Muscle of arm (tissue), 12 donors: Measurements from ENCODE around the gene SLC25A29. TPM values are rescaled to one million over a fixed set of nuclear protein-coding genes. Genes with fewer than 3 reads are reported as not detected.
"Not testable (repeated sequence)": the region's sequence is repeated elsewhere in the genome, so short reads cannot be mapped to it uniquely, and the experiment has no call there.

Experiments used
- DNase-seq: peaks from one replicate; pipeline ENCODE4 v3.0.0-alpha.2; 2013
- polyA plus RNA-seq, 12 donors: library from polyadenylated mRNA; unstranded; fragments of 120-200 nt; gene quantifications; one replicate each; pipeline ENCODE4 v1.2.1, GENCODE V29; 2013; ENCODE audit not compliant: insufficient read length in 12 of 12

The SLC25A29 gene
- polyA plus RNA-seq, 12 donors, result 14.3 to 60.5 (median 27.5) TPM; not detected in 1

- DNase-seq, result no peak
These were observed 7.4 kb upstream of the SLC25A29 start for GRCh38 chr14:100313464-100314230.

GRCh38 chr14:100312877-100313400 is 6.7 kb upstream of the SLC25A29 start:
- DNase-seq, result no peak

GRCh38 chr14:100312110-100312876 is 6.0 kb upstream of the SLC25A29 start:
- DNase-seq, result not testable (repeated sequence)

- no peak for DNase-seq
These were observed 2.9 kb upstream of the SLC25A29 start for GRCh38 chr14:100309028-100309737.

- DNase-seq, result not testable (repeated sequence)
These were observed 2.2 kb upstream of the SLC25A29 start for GRCh38 chr14:100308427-100308792.

- DNase-seq, result no peak
These were observed 1.7 kb upstream of the SLC25A29 start for GRCh38 chr14:100307766-100308426.

GRCh38 chr14:100306998-100307765 is 938 bp upstream of the SLC25A29 start:
- DNase-seq, result no peak

- no peak for DNase-seq
These were observed 732 bp downstream of the SLC25A29 start for GRCh38 chr14:100305324-100306100.

- no peak for DNase-seq
These were observed 1.4 kb downstream of the SLC25A29 start for GRCh38 chr14:100304825-100305323.

GRCh38 chr14:100303925-100304324 is 2.3 kb downstream of the SLC25A29 start:
- DNase-seq, result no peak

GRCh38 chr14:100303179-100303578 is 3.1 kb downstream of the SLC25A29 start:
- no peak for DNase-seq

GRCh38 chr14:100302616-100303015 is 3.6 kb downstream of the SLC25A29 start:
- no peak for DNase-seq

- DNase-seq, result no peak
These were observed 7.0 kb downstream of the SLC25A29 start for GRCh38 chr14:100299238-100299560.

GRCh38 chr14:100298551-100299237 is 7.5 kb downstream of the SLC25A29 start:
- no peak for DNase-seq

GRCh38 chr14:100297320-100298300 is 8.6 kb downstream of the SLC25A29 start:
- peak; percentile 82 for DNase-seq

- not testable (repeated sequence) for DNase-seq
These were observed 9.5 kb downstream of the SLC25A29 start for GRCh38 chr14:100296729-100297128.

- DNase-seq, result no peak
These were observed 10.1 kb downstream of the SLC25A29 start for GRCh38 chr14:100296106-100296651.
